Measurements from ENCODE around the gene MAPKAP1. TPM values are rescaled to one million over a fixed set of nuclear protein-coding genes. Genes with fewer than 3 reads are reported as not detected.
"Not testable (repeated sequence)": the region's sequence is repeated elsewhere in the genome, so short reads cannot be mapped to it uniquely, and the experiment has no call there.

Gene MAPKAP1
- total RNA-seq, 1 experiment from 2014 or later: 79.9 TPM

GRCh38 chr9:125415583-125416460 lies 291.2 kb downstream of the MAPKAP1 start:
- DNase-seq (ENCODE audit: low spot score): no peak

GRCh38 chr9:125413579-125413978 lies 293.4 kb downstream of the MAPKAP1 start:
- no peak for DNase-seq (ENCODE audit: low spot score)

- no peak for DNase-seq (ENCODE audit: low spot score)
Observed at GRCh38 chr9:125412166-125412565, 294.8 kb downstream of the MAPKAP1 start.

- no peak for DNase-seq (ENCODE audit: low spot score)
Observed at GRCh38 chr9:125411171-125411756, 295.7 kb downstream of the MAPKAP1 start.

- DNase-seq (ENCODE audit: low spot score): no peak
Observed at GRCh38 chr9:125410522-125410894, 296.5 kb downstream of the MAPKAP1 start.

- peak; percentile 29 for DNase-seq (ENCODE audit: low spot score)
Observed at GRCh38 chr9:125409637-125410521, 297.1 kb downstream of the MAPKAP1 start.

- no peak for DNase-seq (ENCODE audit: low spot score)
Observed at GRCh38 chr9:125409217-125409636, 297.8 kb downstream of the MAPKAP1 start.

- DNase-seq (ENCODE audit: low spot score): peak; percentile 74
Observed at GRCh38 chr9:125407974-125408900, 298.8 kb downstream of the MAPKAP1 start.

GRCh38 chr9:125407432-125407973 lies 299.5 kb downstream of the MAPKAP1 start:
- DNase-seq (ENCODE audit: low spot score): no peak

- DNase-seq (ENCODE audit: low spot score): no peak
Observed at GRCh38 chr9:125406810-125407087, 300.3 kb downstream of the MAPKAP1 start.

GRCh38 chr9:125405938-125406809 lies 300.8 kb downstream of the MAPKAP1 start:
- DNase-seq (ENCODE audit: low spot score): peak; percentile 48

GRCh38 chr9:125404733-125405132 lies 302.3 kb downstream of the MAPKAP1 start:
- DNase-seq (ENCODE audit: low spot score): no peak

GRCh38 chr9:125400725-125401716 lies 306.0 kb downstream of the MAPKAP1 start:
- no peak for DNase-seq (ENCODE audit: low spot score)

GRCh38 chr9:125400232-125400631 lies 306.8 kb downstream of the MAPKAP1 start:
- not testable (repeated sequence) for DNase-seq (ENCODE audit: low spot score)

GRCh38 chr9:125399666-125400065 lies 307.3 kb downstream of the MAPKAP1 start:
- no peak for DNase-seq (ENCODE audit: low spot score)

GRCh38 chr9:125399165-125399564 lies 307.8 kb downstream of the MAPKAP1 start:
- DNase-seq (ENCODE audit: low spot score): no peak

- DNase-seq (ENCODE audit: low spot score): no peak
Observed at GRCh38 chr9:125398243-125398642, 308.8 kb downstream of the MAPKAP1 start.

GRCh38 chr9:125397736-125398135 lies 309.3 kb downstream of the MAPKAP1 start:
- DNase-seq (ENCODE audit: low spot score): no peak

- no peak for DNase-seq (ENCODE audit: low spot score)
Observed at GRCh38 chr9:125396799-125397198, 310.2 kb downstream of the MAPKAP1 start.
